ENCODE data around the gene ANAPC7.

GRCh38 chr12:110424237-110424636 is 20.7 kb upstream of the ANAPC7 start:
- TF ChIP-seq NFE2 (CRISPR knock-in tag; IDR thresholded peaks at IDR 0.05) (no peak), U2AF1 (optimal IDR thresholded peaks at IDR 0.05; ENCODE audit: low read depth, low read length) (no peak), SMARCC2 (IDR thresholded peaks at IDR 0.05) (no peak), RFX5 (IDR thresholded peaks at IDR 0.05; ENCODE audit: low read depth, low read length) (no peak), THAP7 (CRISPR knock-in tag; IDR thresholded peaks at IDR 0.05) (no peak), POLR2AphosphoS5 (IDR thresholded peaks at IDR 0.05; ENCODE audit: low read depth, low read length) (no peak), SUZ12 (IDR thresholded peaks at IDR 0.05; ENCODE audit: low read depth, low read length) (no peak), ZSCAN25 (CRISPR knock-in tag; IDR thresholded peaks at IDR 0.05) (no peak), CEBPZ (IDR thresholded peaks at IDR 0.05; ENCODE audit: low read length) (no peak), DMTF1 (CRISPR knock-in tag; IDR thresholded peaks at IDR 0.05) (no peak)
- TF ChIP-seq, protein P1, sequence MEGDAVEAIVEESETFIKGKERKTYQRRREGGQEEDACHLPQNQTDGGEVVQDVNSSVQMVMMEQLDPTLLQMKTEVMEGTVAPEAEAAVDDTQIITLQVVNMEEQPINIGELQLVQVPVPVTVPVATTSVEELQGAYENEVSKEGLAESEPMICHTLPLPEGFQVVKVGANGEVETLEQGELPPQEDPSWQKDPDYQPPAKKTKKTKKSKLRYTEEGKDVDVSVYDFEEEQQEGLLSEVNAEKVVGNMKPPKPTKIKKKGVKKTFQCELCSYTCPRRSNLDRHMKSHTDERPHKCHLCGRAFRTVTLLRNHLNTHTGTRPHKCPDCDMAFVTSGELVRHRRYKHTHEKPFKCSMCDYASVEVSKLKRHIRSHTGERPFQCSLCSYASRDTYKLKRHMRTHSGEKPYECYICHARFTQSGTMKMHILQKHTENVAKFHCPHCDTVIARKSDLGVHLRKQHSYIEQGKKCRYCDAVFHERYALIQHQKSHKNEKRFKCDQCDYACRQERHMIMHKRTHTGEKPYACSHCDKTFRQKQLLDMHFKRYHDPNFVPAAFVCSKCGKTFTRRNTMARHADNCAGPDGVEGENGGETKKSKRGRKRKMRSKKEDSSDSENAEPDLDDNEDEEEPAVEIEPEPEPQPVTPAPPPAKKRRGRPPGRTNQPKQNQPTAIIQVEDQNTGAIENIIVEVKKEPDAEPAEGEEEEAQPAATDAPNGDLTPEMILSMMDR (CRISPR knock-in tag; IDR thresholded peaks at IDR 0.05) = no peak

All from HepG2 (cell line).